ENCODE measurements around the gene AMELY. TPM values are rescaled to one million over a fixed set of nuclear protein-coding genes. Genes with fewer than 3 reads are reported as not detected.

Gene AMELY, protein sequence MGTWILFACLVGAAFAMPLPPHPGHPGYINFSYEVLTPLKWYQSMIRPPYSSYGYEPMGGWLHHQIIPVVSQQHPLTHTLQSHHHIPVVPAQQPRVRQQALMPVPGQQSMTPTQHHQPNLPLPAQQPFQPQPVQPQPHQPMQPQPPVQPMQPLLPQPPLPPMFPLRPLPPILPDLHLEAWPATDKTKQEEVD
- not detected in 2 replicates for total RNA-seq

DNA sequence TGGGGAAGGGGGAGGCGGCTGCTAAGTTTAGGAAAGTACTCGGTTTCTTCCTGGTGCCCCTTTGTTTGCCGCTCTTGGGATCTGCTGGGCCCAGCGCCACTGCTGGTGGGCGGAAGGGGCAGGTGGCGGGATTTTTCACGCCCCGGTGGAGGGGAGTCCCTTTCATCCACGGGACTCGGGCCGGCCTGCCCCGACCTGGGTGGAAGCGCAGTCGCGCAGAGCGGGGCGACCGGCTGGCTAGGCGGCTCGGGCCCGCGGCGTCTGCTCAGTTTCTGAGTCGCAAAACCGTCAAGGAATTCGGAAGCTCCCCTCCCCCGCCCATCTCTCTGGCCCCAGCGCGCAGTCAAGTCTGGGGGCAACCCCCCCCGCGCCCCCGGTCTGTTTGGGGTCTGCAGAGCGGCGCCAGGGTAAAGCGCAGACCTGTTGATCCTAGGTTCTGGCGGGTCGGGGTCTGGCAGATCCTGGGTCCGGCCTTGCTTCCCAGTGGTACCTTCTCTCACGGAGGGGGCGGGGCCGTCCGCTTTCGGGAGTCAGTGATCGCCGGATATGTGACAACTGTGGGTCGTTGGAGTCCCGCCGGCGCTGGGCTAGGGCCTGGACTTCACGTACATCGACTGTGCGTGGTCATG lies at the start of gene AMELY:
Gene AMELY (minus strand): TSS at position 500 of the 629 bp plus-strand sequence. CDS start 39,144 bp downstream, outside the sequence.
- H3K4me3 Mint-ChIP-seq = no peak within 1 kb of the TSS

GRCh38 chrY:6949947-6950346 lies 38.4 kb upstream of the AMELY start:
- no peaks in the 10 kb centered on the region for H3K9me3 Mint-ChIP-seq
- no peak overlapping the region for H3K27ac Mint-ChIP-seq

More for the DNA sequence above, at the start of gene AMELY:
- Mint-ChIP-seq H3K9me3 (no peaks in the 10 kb centered on the region), H3K4me1 (ENCODE audit: low read depth) (no peaks in the 10 kb centered on the region), H3K36me3 (ENCODE audit: low read depth) (no peaks in the 10 kb centered on the region), H3K27me3 (ENCODE audit: insufficient read depth) (peaks cover 23% of the 10 kb centered on the region), H3K27ac (no peak within 1 kb of the TSS)
- intact Hi-C loops (cut with micrococcal nuclease) = no loop called here
- no peak for DNase-seq (ENCODE audit: low spot score)

GRCh38 chrY:6948378-6948777 lies 36.8 kb upstream of the AMELY start:
- Mint-ChIP-seq H3K4me1 (ENCODE audit: low read depth) (no peaks in the 10 kb centered on the region), H3K36me3 (ENCODE audit: low read depth) (no peaks in the 10 kb centered on the region), H3K9me3 (no peaks in the 10 kb centered on the region), H3K27me3 (ENCODE audit: insufficient read depth) (no peaks in the 10 kb centered on the region), H3K27ac (no peak overlapping the region), H3K4me3 (no peak overlapping the region)
- DNase-seq (ENCODE audit: low spot score) = no peak
- intact Hi-C loops (cut with micrococcal nuclease) = no loop called here

More at GRCh38 chrY:6949947-6950346, 38.4 kb upstream of the AMELY start:
- intact Hi-C loops (cut with micrococcal nuclease) = no loop called here
- no peak for DNase-seq (ENCODE audit: low spot score)
- Mint-ChIP-seq H3K4me1 (ENCODE audit: low read depth) (no peaks in the 10 kb centered on the region), H3K36me3 (ENCODE audit: low read depth) (no peaks in the 10 kb centered on the region), H3K27me3 (ENCODE audit: insufficient read depth) (no peaks in the 10 kb centered on the region), H3K4me3 (no peak overlapping the region)

DNA sequence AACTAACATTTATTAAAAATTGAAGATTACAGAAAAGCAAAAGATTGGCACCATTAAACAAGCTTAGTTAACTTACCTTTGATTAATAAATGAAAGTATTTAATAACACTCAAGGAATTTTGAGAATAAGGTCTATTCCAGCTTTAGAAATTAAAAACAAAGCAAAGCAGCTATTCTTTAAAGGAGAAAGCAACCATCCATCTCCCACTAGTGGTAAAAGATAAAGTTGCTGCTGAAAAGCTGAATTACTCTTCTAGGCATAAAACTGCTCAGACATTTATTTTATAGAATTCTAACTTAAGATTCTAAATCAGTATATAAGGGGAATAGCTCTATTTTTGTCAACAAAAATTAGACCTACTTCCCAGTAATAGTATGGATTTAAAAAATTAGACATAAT lies 36.1 kb upstream of the AMELY start:
- Mint-ChIP-seq H3K4me3 (no peak overlapping the region), H3K36me3 (ENCODE audit: low read depth) (no peaks in the 10 kb centered on the region), H3K27me3 (ENCODE audit: insufficient read depth) (no peaks in the 10 kb centered on the region), H3K9me3 (no peaks in the 10 kb centered on the region), H3K27ac (no peak overlapping the region), H3K4me1 (ENCODE audit: low read depth) (no peaks in the 10 kb centered on the region)
- intact Hi-C loops (cut with micrococcal nuclease) = no loop called here
- DNase-seq (ENCODE audit: low spot score) = no peak

DNA sequence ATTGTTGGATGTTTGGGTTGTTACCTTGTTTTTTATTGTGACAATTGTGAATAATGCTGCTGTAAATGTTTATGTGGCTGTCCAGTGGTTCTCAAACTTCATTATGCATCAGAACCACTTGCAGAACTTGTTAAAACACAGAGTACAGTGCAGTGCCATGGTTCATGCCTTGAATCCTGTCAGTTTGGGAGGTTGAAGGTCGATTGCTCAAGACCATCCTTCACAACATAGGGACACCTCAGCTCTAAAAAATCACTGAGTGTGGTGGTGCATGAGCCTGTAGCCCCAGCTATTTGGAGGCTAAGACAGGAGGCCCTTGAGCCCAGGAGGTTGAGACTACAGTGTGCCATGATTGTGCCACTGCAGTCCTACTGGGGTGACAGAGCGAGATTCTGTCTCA lies 23.9 kb upstream of the AMELY start:
- intact Hi-C loops (cut with micrococcal nuclease) = no loop called here
- H3K4me3 Mint-ChIP-seq = no peak overlapping the region

DNA sequence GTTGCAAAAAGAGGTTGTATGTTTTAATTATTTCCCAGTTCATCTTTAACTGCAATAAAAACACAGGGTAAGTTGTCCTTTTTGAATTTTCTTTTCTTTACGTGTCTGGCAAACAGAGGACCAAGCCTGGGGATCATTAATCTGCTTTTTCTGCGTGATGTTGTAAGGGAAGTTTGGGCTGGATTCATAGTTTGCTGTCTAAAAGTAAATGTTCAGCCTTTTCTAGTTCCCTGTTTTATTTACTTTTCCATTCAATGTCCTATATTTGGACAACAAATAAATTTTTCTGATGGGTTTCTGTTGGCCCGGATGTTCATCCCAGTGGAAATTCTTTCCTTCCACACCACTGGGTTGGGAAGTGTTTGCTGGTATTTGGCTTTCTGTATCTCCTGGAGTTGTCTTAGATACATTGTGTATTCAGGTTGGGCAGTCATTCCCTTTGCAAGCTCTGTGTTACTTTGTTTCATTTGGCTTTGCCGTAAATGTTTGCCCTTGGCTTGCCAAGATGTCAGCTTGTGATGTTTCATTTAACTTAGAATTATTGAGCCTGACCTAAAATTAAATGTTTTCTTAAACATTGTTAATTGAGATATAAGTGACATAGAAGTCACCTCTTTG lies 20.3 kb upstream of the AMELY start:
- no peaks in the 10 kb centered on the region for H3K36me3 Mint-ChIP-seq (ENCODE audit: low read depth)
- H3K27me3 Mint-ChIP-seq (ENCODE audit: insufficient read depth) = no peaks in the 10 kb centered on the region
- no peak overlapping the region for H3K27ac Mint-ChIP-seq
- intact Hi-C loops (cut with micrococcal nuclease) = no loop called here
- H3K4me3 Mint-ChIP-seq = no peak overlapping the region
- no peak for DNase-seq (ENCODE audit: low spot score)
- H3K4me1 Mint-ChIP-seq (ENCODE audit: low read depth) = no peaks in the 10 kb centered on the region
- H3K9me3 Mint-ChIP-seq = no peaks in the 10 kb centered on the region

More for the DNA sequence above, 23.9 kb upstream of the AMELY start:
- Mint-ChIP-seq H3K4me1 (ENCODE audit: low read depth) (no peaks in the 10 kb centered on the region), H3K9me3 (no peaks in the 10 kb centered on the region), H3K27me3 (ENCODE audit: insufficient read depth) (no peaks in the 10 kb centered on the region), H3K27ac (no peak overlapping the region), H3K36me3 (ENCODE audit: low read depth) (no peaks in the 10 kb centered on the region)
- no peak for DNase-seq (ENCODE audit: low spot score)

DNA sequence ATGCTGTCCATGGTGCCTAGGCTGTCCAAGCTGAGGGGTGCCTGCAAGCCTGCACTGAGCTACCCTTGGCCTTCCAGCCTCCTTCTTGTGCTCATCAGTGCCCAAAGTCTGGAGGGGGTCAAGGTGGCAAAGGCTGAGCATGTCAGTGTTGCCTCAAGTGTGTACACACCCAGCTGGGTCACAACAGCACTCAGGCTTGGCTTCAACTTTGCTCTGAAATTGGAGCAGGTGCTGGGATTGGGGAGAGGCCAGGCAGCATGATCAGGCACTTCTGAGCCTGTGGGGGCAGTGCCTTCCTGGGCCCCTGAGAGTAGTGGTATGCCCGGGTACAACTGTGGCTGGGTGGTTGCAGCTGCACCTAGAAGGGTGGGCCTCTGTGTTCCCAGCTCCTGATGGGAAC lies 17.7 kb upstream of the AMELY start:
- Mint-ChIP-seq H3K4me1 (ENCODE audit: low read depth) (no peaks in the 10 kb centered on the region), H3K36me3 (ENCODE audit: low read depth) (no peaks in the 10 kb centered on the region), H3K27ac (no peak overlapping the region), H3K4me3 (no peak overlapping the region), H3K9me3 (no peaks in the 10 kb centered on the region), H3K27me3 (ENCODE audit: insufficient read depth) (no peaks in the 10 kb centered on the region)
- DNase-seq (ENCODE audit: low spot score) = no peak
- intact Hi-C loops (cut with micrococcal nuclease) = no loop called here

GRCh38 chrY:6928265-6928664 lies 16.7 kb upstream of the AMELY start:
- H3K27ac Mint-ChIP-seq = no peak overlapping the region
- H3K4me1 Mint-ChIP-seq (ENCODE audit: low read depth) = no peaks in the 10 kb centered on the region
- intact Hi-C loops (cut with micrococcal nuclease) = no loop called here
- DNase-seq (ENCODE audit: low spot score) = no peak
- no peaks in the 10 kb centered on the region for H3K27me3 Mint-ChIP-seq (ENCODE audit: insufficient read depth)
- no peak overlapping the region for H3K4me3 Mint-ChIP-seq
- H3K36me3 Mint-ChIP-seq (ENCODE audit: low read depth) = no peaks in the 10 kb centered on the region
- no peaks in the 10 kb centered on the region for H3K9me3 Mint-ChIP-seq

DNA sequence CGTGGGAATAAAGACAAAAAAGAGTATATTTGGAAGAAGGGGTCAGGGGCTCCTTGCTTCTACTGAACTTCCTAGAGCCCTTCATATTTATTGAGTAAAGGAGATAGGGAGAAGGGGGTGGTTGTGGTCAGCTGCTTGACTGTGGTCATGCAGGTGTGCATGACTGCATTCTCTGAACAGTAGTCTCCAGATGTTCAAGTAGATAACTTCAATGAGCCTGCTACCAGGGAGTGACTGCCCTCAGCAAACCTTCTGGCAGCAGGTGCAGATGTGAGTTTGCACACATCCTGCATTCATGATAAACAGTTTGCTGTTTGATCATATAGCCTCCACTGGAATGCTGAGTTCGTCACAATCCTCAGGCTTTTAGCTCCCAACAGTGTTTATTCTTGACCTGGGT lies 9.5 kb upstream of the AMELY start:
- Mint-ChIP-seq H3K4me1 (ENCODE audit: low read depth) (no peaks in the 10 kb centered on the region), H3K27me3 (ENCODE audit: insufficient read depth) (no peaks in the 10 kb centered on the region), H3K4me3 (no peak overlapping the region), H3K9me3 (no peaks in the 10 kb centered on the region), H3K36me3 (ENCODE audit: low read depth) (no peaks in the 10 kb centered on the region), H3K27ac (no peak overlapping the region)
- intact Hi-C loops (cut with micrococcal nuclease) = no loop called here
- no peak for DNase-seq (ENCODE audit: low spot score)

GRCh38 chrY:6913362-6913761 lies 1.8 kb upstream of the AMELY start:
- Mint-ChIP-seq H3K9me3 (no peaks in the 10 kb centered on the region), H3K4me3 (no peak overlapping the region), H3K36me3 (ENCODE audit: low read depth) (no peaks in the 10 kb centered on the region), H3K27ac (no peak overlapping the region), H3K4me1 (ENCODE audit: low read depth) (no peaks in the 10 kb centered on the region), H3K27me3 (ENCODE audit: insufficient read depth) (peaks cover 22% of the 10 kb centered on the region)
- intact Hi-C loops (cut with micrococcal nuclease) = no loop called here
- DNase-seq (ENCODE audit: low spot score) = no peak

- H3K4me3 Mint-ChIP-seq = no peak within 1 kb of the TSS
- no peak within 1 kb of the TSS for H3K27ac Mint-ChIP-seq
- peaks cover 23% of the 10 kb centered on the region for H3K27me3 Mint-ChIP-seq (ENCODE audit: insufficient read depth)
- no peak for DNase-seq (ENCODE audit: low spot score)
- no peaks in the 10 kb centered on the region for H3K9me3 Mint-ChIP-seq
- H3K4me1 Mint-ChIP-seq (ENCODE audit: low read depth) = no peaks in the 10 kb centered on the region
- intact Hi-C loops (cut with micrococcal nuclease) = no loop called here
- no peaks in the 10 kb centered on the region for H3K36me3 Mint-ChIP-seq (ENCODE audit: low read depth)
These were observed 940 bp downstream of the AMELY start, which contains the start of gene TBL1Y for GRCh38 chrY:6910372-6911252. TSS of gene TBL1Y (plus strand) at chrY:6910697. CDS start at chrY:7025085, 114,388 bp downstream.

DNA sequence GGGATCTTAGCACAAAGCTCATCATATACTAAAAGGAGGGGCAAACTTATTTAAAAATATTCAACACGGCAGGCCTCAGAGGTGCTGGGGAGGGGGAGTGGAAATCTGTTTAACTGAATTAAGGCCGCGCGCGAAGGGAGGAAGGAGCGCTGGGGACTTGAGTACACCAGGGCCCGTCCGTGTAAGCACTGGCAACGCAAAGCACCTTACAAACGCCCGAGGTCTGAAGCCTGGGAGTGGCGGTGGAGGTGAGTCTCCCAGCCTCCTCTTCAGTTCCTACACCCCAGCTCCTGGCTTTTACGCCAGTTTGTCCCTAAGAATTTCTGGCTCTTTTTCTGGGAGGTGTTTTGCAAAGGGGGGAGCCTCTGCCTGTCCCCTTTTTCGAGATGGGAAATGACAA lies 1.7 kb downstream of the AMELY start:
- Mint-ChIP-seq H3K4me3 (no peak overlapping the region), H3K9me3 (no peaks in the 10 kb centered on the region), H3K27me3 (ENCODE audit: insufficient read depth) (peaks cover 23% of the 10 kb centered on the region), H3K36me3 (ENCODE audit: low read depth) (no peaks in the 10 kb centered on the region), H3K4me1 (ENCODE audit: low read depth) (no peaks in the 10 kb centered on the region), H3K27ac (no peak overlapping the region)
- DNase-seq (ENCODE audit: low spot score) = no peak
- intact Hi-C loops (cut with micrococcal nuclease) = no loop called here

GRCh38 chrY:6909118-6909521 lies 2.4 kb downstream of the AMELY start:
- H3K9me3 Mint-ChIP-seq = no peaks in the 10 kb centered on the region
- H3K36me3 Mint-ChIP-seq (ENCODE audit: low read depth) = no peaks in the 10 kb centered on the region
- H3K4me1 Mint-ChIP-seq (ENCODE audit: low read depth) = no peaks in the 10 kb centered on the region
- H3K27me3 Mint-ChIP-seq (ENCODE audit: insufficient read depth) = peaks cover 23% of the 10 kb centered on the region
- intact Hi-C loops (cut with micrococcal nuclease) = no loop called here
- H3K4me3 Mint-ChIP-seq = no peak overlapping the region
- DNase-seq (ENCODE audit: low spot score) = no peak
- no peak overlapping the region for H3K27ac Mint-ChIP-seq

All from activated T-helper 1 cell treated with anti-CD3 and anti-CD28 coated beads, Interleukin-12 subunit alpha, Interleukin-12 subunit beta, Interleukin-2, Interleukin-4 antibody, amounts not matched to agents 30 ng/mL and 10 ng/mL and 1 ng/mL, durations not matched to agents 14 hours and 24 hours and 36 hours (primary cell).